Sigmoid colon (tissue), 7 donors: ENCODE measurements around the gene NCKAP5. TPM values are rescaled to one million over a fixed set of nuclear protein-coding genes. Genes with fewer than 3 reads are reported as not detected.

Experiments used
- DNase-seq: peaks from one replicate; pipeline ENCODE4 v3.0.0-alpha.2; 2019
- H3K27ac ChIP-seq, 4 donors: fragments of 200-600 bp; sonication (generic); one replicate each; pipeline ENCODE4 v1.5.1; 2016 to 2019; ENCODE audit warnings: mild to moderate bottlenecking in 1 of 4
- H3K27me3 ChIP-seq, 3 donors: fragments of 200-600 bp; sonication (generic); one replicate each; pipeline ENCODE4 v1.5.1; 2019; ENCODE audit warnings: mild to moderate bottlenecking in 1 of 3
- H3K36me3 ChIP-seq, 4 donors: fragments of 200-600 bp; sonication (generic); one replicate each; pipeline ENCODE4 v1.5.1; 2016 to 2019
- H3K4me1 ChIP-seq, 4 donors: fragments of 200-600 bp; sonication (generic); one replicate each; pipeline ENCODE4 v1.5.1; 2017 to 2019
- H3K4me3 ChIP-seq, 4 donors: fragments of 200-600 bp; sonication (generic); one replicate each; pipeline ENCODE4 v1.5.1; 2017 to 2019; ENCODE audit warnings: mild to moderate bottlenecking in 2 of 4, moderate library complexity in 1 of 4
- H3K9me3 ChIP-seq, 4 donors: fragments of 200-600 bp in 3 of 4; sonication (generic) in 3 of 4; one replicate each; pipeline versions ENCODE4 v1.5.1 to v1.6.1; 2013 to 2019
- EP300 ChIP-seq, 4 donors: sonication (generic); formaldehyde crosslinking; IDR thresholded peaks; one replicate each; pipeline ENCODE4 v1.6.1; 2017; ENCODE audit warnings: antibody characterized with exemption in 4 of 4
- POLR2A ChIP-seq, 2 donors: fragments of 450-650 bp; IDR thresholded peaks; one replicate each; pipeline ENCODE4 v1.6.1; 2016; ENCODE audit warnings: antibody characterized with exemption in 2 of 2, mild to moderate bottlenecking in 2 of 2, moderate library complexity in 2 of 2
- POLR2AphosphoS5 ChIP-seq, 4 donors: sonication (generic); formaldehyde crosslinking; IDR thresholded peaks; one replicate each; pipeline ENCODE4 v1.6.1; 2017; ENCODE audit warnings: antibody characterized with exemption in 4 of 4
- WGBS, 2 donors: extraction: QIAGEN DNeasy Blood & Tissue Kit; methylation state at CpG; one replicate each; pipeline ENCODE4 v1.1.7; 2013; 5-methylcytosine and 5-hydroxymethylcytosine counted together
- intact Hi-C: fragments of 100-400 bp; cut with DNase I; formaldehyde crosslinking; loops from one replicate; pipeline ENCODE4 v1.15.1; 2023
- polyA plus RNA-seq, 3 donors: library from polyadenylated mRNA; stranded (reverse); fragments of 200-250 nt; gene quantifications; one replicate each; pipeline ENCODE4 v1.2.3, GENCODE V29; 2013
- total RNA-seq, 4 donors: library from RNA; depleted of rRNA; stranded (reverse); fragments of >200 nt; gene quantifications; one replicate each; pipeline ENCODE4 v1.1.0, GENCODE V29; 2016
- TF ChIP-seq, protein P1 (sequence below), 4 experiments: fragments of 450-650 bp in 3 of 4; fragments of 200-600 bp in 1 of 4; IDR thresholded peaks; one replicate each; pipeline ENCODE4 v1.5.1; 2016 to 2019; ENCODE audit warnings: antibody characterized with exemption in 4 of 4, mild to moderate bottlenecking in 3 of 4, moderate library complexity in 2 of 4
- donor health status: healthy with polysubstance abuse.
- donor health status: Bipolar disorder and iron deficiency.
- donor health status: healthy.

The NCKAP5 gene
- total and polyA plus RNA-seq, 7 donors, result under 0.01 to 3.7 (median 0.60) TPM

DNA sequence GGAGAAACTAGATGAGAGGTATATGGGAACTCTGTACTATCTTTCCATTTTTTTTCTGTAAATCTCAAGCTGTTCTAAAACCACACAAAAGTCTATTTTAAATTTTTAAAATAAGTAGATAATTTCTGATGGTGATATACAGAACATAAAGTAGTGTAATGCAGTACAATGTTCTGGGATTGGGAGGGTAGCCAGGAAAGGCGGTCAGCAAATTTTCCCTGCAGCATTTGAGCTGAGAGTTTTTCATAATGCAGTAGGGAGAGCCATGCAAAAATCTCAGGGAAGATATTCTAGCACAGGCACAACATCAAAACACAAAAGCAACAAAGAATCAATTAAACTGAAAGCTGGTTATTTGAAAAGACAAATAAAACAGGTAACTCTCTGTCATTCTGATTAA is 141.5 kb downstream of the NCKAP5 start:
- TF ChIP-seq, protein P1, sequence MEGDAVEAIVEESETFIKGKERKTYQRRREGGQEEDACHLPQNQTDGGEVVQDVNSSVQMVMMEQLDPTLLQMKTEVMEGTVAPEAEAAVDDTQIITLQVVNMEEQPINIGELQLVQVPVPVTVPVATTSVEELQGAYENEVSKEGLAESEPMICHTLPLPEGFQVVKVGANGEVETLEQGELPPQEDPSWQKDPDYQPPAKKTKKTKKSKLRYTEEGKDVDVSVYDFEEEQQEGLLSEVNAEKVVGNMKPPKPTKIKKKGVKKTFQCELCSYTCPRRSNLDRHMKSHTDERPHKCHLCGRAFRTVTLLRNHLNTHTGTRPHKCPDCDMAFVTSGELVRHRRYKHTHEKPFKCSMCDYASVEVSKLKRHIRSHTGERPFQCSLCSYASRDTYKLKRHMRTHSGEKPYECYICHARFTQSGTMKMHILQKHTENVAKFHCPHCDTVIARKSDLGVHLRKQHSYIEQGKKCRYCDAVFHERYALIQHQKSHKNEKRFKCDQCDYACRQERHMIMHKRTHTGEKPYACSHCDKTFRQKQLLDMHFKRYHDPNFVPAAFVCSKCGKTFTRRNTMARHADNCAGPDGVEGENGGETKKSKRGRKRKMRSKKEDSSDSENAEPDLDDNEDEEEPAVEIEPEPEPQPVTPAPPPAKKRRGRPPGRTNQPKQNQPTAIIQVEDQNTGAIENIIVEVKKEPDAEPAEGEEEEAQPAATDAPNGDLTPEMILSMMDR (IDR thresholded peaks at IDR 0.05), result no peak
- no peak for TF ChIP-seq POLR2AphosphoS5 (IDR thresholded peaks at IDR 0.05)
- TF ChIP-seq EP300 (IDR thresholded peaks at IDR 0.05), result no peak
- no peak for TF ChIP-seq POLR2A (IDR thresholded peaks at IDR 0.05)
- no peaks in the 10 kb centered on the region for H3K27me3 ChIP-seq
- H3K4me3 ChIP-seq, result no peak overlapping the region
- no peaks in the 10 kb centered on the region for H3K4me1 ChIP-seq
- H3K9me3 ChIP-seq, result peaks cover 0 to 4% (median 0%) of the 10 kb centered on the region in 4 donors
- DNase-seq, result no peak
- no peak overlapping the region for H3K27ac ChIP-seq
- H3K36me3 ChIP-seq, result no peaks in the 10 kb centered on the region
- 89 to 96% methylated on average over 1 of the region's 1 CpG for WGBS, 2 donors
- intact Hi-C loops, result no loop called here

DNA sequence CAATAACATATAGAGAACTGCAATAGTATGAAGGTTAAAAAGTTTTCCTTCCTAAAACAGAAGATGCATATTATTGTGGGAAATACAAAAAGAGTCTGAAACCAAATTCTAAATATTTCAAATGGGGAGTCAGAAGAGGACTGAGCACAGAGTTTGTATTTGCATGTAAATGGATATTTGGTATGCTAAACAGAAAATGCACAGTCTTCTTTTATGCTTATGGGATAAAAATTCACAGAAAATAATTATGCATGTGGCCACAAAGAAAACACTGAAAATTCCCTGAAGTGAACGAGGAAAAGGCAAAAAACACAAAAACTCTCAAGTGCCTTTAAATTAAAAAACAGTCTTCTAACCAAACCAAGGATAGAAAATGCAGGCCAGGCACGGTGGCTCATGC is 142.7 kb downstream of the NCKAP5 start:
- TF ChIP-seq, protein P1 (IDR thresholded peaks at IDR 0.05), result no peak
- no peak for TF ChIP-seq EP300 (IDR thresholded peaks at IDR 0.05)
- no peak for TF ChIP-seq POLR2A (IDR thresholded peaks at IDR 0.05)
- no peak for TF ChIP-seq POLR2AphosphoS5 (IDR thresholded peaks at IDR 0.05)
- 81 to 85% methylated on average over 2 of the region's 2 CpGs for WGBS, 2 donors
- DNase-seq, result no peak
- no peaks in the 10 kb centered on the region for H3K36me3 ChIP-seq
- intact Hi-C loops, result no loop called here
- no peak overlapping the region for H3K27ac ChIP-seq
- H3K4me1 ChIP-seq, result no peaks in the 10 kb centered on the region
- no peaks in the 10 kb centered on the region for H3K27me3 ChIP-seq
- H3K4me3 ChIP-seq, result no peak overlapping the region
- peaks cover 0 to 4% (median 0%) of the 10 kb centered on the region in 4 donors for H3K9me3 ChIP-seq

DNA sequence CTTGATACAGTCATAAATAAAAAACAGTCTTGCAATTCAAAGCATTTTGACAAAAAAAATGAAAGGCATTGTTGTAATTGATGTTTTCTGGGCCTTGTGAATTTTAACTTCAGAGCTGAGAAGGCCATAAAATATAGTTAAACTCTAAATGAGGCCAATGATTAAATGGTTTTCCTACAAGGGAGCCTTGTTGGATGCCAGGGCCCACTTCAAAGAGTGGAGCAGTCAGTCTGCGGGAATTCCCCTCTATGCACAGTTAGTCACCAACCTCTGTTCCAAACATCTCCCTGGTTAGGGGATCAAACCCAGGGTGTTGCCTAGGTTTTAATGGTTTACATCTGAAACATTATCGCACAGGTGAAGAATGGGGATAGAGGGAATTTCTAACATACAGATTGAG is 143.4 kb downstream of the NCKAP5 start:
- peaks cover 0 to 4% (median 0%) of the 10 kb centered on the region in 4 donors for H3K9me3 ChIP-seq
- no peaks in the 10 kb centered on the region for H3K27me3 ChIP-seq
- H3K4me1 ChIP-seq, result no peaks in the 10 kb centered on the region
- H3K36me3 ChIP-seq, result no peaks in the 10 kb centered on the region
- intact Hi-C loops, result no loop called here
- no peak overlapping the region for H3K27ac ChIP-seq
- TF ChIP-seq POLR2AphosphoS5 (IDR thresholded peaks at IDR 0.05) (no peak), EP300 (IDR thresholded peaks at IDR 0.05) (no peak)
- TF ChIP-seq, protein P1 (IDR thresholded peaks at IDR 0.05), result no peak
- H3K4me3 ChIP-seq, result no peak overlapping the region
- DNase-seq, result no peak
- WGBS, 2 donors, result 18 to 70% methylated on average over 2 of the region's 2 CpGs

DNA sequence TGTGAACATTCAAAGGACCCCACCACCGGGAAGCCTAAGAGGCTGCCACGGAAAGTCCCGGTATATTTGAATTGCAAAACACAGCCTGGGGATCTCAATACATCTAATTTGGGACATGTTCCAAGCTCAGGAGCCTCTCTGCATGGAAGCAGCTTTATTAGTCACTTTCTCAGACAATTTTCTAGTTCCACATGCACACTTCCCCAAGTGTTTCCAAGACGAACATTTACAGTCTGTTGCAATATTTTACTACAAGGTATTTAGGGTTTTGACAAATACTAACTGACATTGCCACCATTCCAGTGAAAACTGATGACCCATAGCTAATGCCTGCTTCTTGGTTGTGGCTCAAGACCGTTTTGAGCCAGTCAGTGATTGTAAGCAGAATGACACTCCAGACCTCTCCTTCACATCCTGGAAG is 145.3 kb downstream of the NCKAP5 start:
- H3K4me3 ChIP-seq, result no peak overlapping the region
- no peak for DNase-seq
- H3K9me3 ChIP-seq, result no peaks in the 10 kb centered on the region
- no peaks in the 10 kb centered on the region for H3K4me1 ChIP-seq
- intact Hi-C loops, result no loop called here
- H3K36me3 ChIP-seq, result no peaks in the 10 kb centered on the region
- H3K27ac ChIP-seq, result no peak overlapping the region
- WGBS, 2 donors, result 31 to 56% methylated on average over 5 of the region's 5 CpGs
- TF ChIP-seq POLR2A (IDR thresholded peaks at IDR 0.05) (no peak), EP300 (IDR thresholded peaks at IDR 0.05) (no peak), POLR2AphosphoS5 (IDR thresholded peaks at IDR 0.05) (no peak)
- TF ChIP-seq, protein P1 (IDR thresholded peaks at IDR 0.05), result no peak
- H3K27me3 ChIP-seq, result no peaks in the 10 kb centered on the region
